GM19193 (cell line): Measurements from ENCODE around the gene FCN2.

Source experiments
- POLR2A ChIP-seq: IDR thresholded peaks from 4 replicates; pipeline ENCODE4 v1.6.1; 2011; ENCODE audit not compliant: insufficient read depth, insufficient read length; ENCODE audit errors: extremely low read depth

FCN2 gene

GRCh38 chr9:134897584-134898170 lies 17.1 kb downstream of the FCN2 start:
- TF ChIP-seq POLR2A, result no peak

DNA sequence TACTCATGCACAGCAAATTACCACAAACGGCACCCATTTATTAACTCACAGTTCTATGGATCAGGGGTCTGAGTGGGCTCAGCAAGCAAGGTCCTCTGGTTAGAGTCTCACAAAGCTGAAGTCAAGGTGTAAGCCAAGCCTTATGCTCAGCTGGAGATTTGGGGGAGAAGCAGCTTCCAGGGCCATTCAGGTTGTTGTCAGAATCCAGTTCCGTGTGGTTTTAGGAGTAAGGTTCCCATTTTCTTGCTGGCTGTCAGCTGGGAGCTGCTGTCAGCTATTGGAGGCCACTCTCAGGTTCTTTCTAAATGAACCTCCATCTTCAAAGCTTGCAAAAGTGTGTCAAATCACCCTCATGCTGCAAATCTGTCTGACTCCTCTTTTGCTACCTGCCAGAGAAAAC lies 17.7 kb downstream of the FCN2 start:
- TF ChIP-seq POLR2A, result no peak

DNA sequence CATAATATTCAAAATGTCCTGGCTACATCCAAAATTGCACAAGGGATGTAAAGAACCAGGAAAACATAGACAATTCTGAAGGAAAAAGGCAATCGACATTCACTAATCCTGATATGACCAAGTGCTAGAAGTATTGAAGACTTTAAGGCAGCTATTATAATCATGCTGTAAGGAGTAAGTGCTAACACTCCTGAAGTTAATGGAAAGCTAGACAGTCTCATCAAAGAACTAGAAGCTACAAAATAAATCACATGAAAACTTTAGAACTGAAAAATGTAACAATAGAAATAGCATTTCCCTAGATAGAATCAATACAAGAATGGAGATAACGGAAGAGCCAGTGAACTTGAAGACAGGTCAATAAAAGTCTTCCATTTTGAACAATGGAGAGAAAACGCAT lies 18.6 kb downstream of the FCN2 start:
- no peak for TF ChIP-seq POLR2A

DNA sequence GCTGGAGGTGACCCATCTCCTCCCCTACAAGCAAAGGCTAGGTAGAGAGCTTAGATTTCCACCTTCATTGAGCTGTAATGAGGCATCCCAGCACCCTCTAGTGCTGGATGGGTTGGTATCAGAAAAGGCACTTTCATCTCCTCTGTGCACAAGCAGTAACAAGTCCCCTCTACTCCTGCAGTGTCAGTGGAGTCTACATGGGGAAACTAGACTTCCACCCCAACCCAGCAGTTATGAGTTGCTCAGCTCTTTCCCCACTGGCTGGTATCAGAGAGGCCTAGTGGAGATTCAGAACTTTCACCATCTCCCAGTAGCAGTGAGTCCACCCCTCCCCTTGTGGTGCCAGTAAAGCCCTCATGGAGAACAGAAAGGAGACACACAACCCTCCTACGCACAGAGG lies 19.2 kb downstream of the FCN2 start:
- TF ChIP-seq POLR2A, result no peak

GRCh38 chr9:134902936-134903335 lies 22.3 kb downstream of the FCN2 start:
- no peak for TF ChIP-seq POLR2A

- no peak for TF ChIP-seq POLR2A
These were observed 28.1 kb downstream of the FCN2 start for GRCh38 chr9:134908524-134909309.

DNA sequence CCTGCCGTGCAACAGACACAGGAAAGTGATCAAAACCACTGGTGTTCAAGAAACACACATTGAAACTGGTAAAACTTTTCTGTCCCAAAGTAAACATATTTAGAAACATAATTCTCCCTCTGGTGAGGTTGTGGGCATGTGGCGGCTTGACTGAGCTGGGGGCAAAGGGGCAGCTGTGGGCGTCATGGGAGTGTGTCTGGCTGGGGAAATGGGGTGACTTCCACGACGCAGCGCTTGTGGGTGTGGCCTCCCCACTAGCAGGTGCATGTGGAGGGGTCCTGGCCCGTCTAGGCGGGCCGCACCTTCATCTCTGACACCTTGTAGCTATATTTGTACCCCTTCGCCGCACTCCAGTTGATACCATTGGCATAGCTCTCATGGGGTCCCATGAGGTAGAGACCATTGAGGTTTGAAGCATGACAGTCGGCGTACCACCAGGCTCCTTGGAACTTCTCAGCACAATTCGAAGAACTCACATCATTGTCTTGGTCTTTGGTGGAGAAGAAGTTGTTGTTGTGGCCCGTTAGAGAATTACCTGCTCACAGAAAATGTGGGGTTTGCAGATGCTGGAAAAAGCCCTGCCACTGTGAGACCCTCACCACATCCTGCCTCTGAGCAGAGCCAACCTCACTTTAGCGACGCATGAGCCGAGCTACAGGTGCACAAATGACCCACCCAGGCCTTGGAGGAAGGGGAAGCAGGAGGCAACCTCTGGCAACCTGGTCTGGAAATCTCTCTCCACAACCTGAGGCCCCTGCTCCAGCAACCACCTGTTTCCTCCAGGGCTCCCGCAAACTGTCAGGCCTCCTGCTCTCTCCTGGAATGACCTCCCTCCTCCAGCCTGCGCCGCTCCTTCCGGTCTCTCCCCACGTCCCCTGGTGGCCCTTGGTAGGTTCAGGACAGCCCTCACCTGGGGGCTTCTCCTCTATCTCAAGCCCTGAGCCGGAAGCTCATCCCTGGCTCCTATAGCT lies 29.2 kb downstream of the FCN2 start:
- TF ChIP-seq POLR2A, result no peak

DNA sequence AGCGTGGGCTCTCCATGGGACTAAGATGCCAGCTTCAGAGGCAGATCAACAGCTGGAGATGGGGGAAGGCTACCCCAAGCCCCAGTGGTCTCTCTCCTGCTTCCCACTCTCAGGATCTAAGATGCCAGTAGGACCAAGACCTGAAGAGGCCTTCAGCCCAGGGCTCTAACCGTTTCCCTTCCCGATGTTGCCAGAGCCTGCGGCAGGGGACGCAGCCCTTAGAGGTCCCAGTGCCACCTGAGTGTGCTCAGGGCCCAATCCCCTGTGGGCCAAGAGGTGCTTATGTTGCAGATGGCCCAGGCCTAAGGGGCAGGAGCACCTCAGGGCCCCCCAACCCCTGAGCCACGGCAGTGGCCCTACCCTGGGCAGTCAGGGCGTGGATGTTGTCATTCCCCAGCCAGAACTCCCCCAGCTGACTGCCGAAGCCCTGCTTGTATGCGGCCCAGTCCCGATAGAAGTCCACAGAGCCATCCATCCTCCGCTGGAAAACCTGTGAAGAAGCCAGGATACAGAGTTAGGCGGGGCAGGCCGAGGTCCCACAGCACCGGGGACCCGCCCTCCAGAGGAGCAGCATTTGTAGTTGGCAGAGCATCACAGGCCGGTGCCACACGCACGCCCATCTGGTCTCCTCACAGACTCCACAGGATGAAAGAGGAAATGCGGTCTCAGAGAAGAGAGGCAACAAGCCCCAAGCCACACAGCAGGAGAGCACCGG lies 31.7 kb downstream of the FCN2 start:
- no peak for TF ChIP-seq POLR2A

- no peak for TF ChIP-seq POLR2A
These were observed 32.6 kb downstream of the FCN2 start for GRCh38 chr9:134913041-134913712.

- no peak for TF ChIP-seq POLR2A
These were observed 33.3 kb downstream of the FCN2 start for GRCh38 chr9:134913713-134914500.

GRCh38 chr9:134914501-134914834 lies 33.9 kb downstream of the FCN2 start:
- no peak for TF ChIP-seq POLR2A

DNA sequence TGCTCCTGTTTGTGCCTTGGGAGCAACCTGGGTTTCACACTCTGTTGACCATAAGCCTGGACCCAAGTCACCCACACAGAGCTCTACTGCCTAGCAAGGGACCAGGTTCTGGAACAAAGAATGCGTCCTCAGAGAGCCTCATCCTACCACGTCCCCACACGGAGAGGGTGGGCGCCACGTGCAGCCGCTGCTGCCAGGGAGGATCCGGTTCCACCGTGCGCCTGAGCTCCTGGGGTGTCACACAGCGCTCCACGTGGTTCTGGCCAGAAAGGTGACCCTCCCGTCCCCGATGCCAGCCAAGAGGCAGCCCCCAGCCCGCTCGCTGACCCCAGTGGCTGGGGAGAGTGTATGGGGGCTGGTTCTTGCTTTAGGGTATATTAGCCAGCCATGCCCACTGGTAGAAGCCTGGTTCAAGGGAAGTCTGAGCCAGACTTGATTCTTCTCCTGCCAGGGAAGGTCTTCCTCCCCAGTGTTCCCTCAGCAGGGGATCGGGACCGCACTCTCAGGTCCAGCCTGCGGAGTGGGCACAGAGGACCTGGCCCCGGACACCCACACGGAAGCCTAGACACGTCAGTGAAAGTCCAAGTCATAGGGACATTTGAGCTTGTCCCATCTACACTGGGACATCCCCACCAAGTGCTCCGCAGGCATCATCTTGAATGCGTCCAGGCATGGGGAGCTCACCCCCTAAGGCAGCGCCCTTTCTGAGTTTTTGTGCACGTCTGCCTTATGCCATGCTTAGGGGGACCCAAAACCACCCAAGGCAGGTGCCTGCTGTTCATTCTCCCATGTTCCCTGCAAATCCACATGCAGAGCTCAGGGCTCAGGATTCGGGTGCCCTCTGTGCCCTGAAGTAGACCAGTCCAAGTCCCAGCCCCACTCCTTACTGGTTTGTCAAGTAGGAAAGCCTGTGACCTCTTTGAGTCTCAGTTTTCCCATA lies 34.7 kb downstream of the FCN2 start:
- TF ChIP-seq POLR2A, result no peak
